SK-N-SH treated with all-trans-retinoic acid at 6 μM for 48 hours (cell line): ENCODE results near the gene ANKRD17.

Source experiments
- ATAC-seq: fragments of 200-7000 bp; cut with Tn5 transposase; 3 replicates; pipeline ENCODE4 v1.9.1; 2020; ENCODE audit warnings: mild to moderate bottlenecking, moderate library complexity
- ARNTL ChIP-seq: fragments of 450-650 bp; formaldehyde crosslinking; IDR thresholded peaks from 2 replicates; pipeline ENCODE4 v1.5.0; 2020; ENCODE audit warnings: low read depth, mild to moderate bottlenecking, moderate library complexity, borderline replicate concordance
- BACH2 ChIP-seq: fragments of 250-450 bp; sonication (Bioruptor Pico); IDR thresholded peaks from 2 replicates; pipeline ENCODE4 v1.9.0; 2021; ENCODE audit warnings: mild to moderate bottlenecking, borderline replicate concordance
- CSDC2 ChIP-seq: fragments of 250-450 bp; sonication (Bioruptor Pico); IDR thresholded peaks from 2 replicates; pipeline ENCODE4 v1.5.0; 2020; ENCODE audit warnings: mild to moderate bottlenecking, moderate library complexity
- ESRRG ChIP-seq: fragments of 250-450 bp; sonication (Bioruptor Pico); IDR thresholded peaks from 2 replicates; pipeline ENCODE4 v1.6.1; 2021; ENCODE audit warnings: mild to moderate bottlenecking
- GLIS3 ChIP-seq: fragments of 250-450 bp; sonication (Bioruptor Pico); IDR thresholded peaks from 2 replicates; pipeline ENCODE4 v1.5.0; 2020; ENCODE audit warnings: mild to moderate bottlenecking, moderate library complexity
- ISL1 ChIP-seq: fragments of 250-450 bp; sonication (Bioruptor Pico); IDR thresholded peaks from 2 replicates; pipeline ENCODE4 v2.1.2; 2022; ENCODE audit warnings: mild to moderate bottlenecking, moderate library complexity
- OSR1 ChIP-seq: fragments of 250-450 bp; sonication (Bioruptor Pico); IDR thresholded peaks from 2 replicates; pipeline ENCODE4 v1.8.0; 2022; ENCODE audit warnings: moderate library complexity, mild to moderate bottlenecking, inconsistent platforms
- PPARA ChIP-seq: fragments of 250-450 bp; sonication (Bioruptor Pico); IDR thresholded peaks from 2 replicates; pipeline ENCODE4 v1.5.0; 2020; ENCODE audit warnings: mild to moderate bottlenecking, borderline replicate concordance
- SNAI2 ChIP-seq: fragments of 250-450 bp; sonication (Bioruptor Pico); IDR thresholded peaks from 2 replicates; pipeline ENCODE4 v1.5.0; 2020; ENCODE audit warnings: mild to moderate bottlenecking, moderate library complexity
- TCF4 ChIP-seq: fragments of 250-450 bp; sonication (Bioruptor Pico); IDR thresholded peaks from 2 replicates; pipeline ENCODE4 v1.8.0; 2021; ENCODE audit warnings: mild to moderate bottlenecking, moderate library complexity, borderline replicate concordance
- TOX ChIP-seq: fragments of 250-450 bp; sonication (Bioruptor Pico); IDR thresholded peaks from 2 replicates; pipeline ENCODE4 v1.8.0; 2021; ENCODE audit warnings: mild to moderate bottlenecking, moderate library complexity, borderline replicate concordance
- ZC3H10 ChIP-seq: fragments of 250-450 bp; sonication (Bioruptor Pico); IDR thresholded peaks from 2 replicates; pipeline ENCODE4 v1.5.1; 2021; ENCODE audit warnings: mild to moderate bottlenecking, moderate library complexity
- ZFP3 ChIP-seq: fragments of 250-450 bp; sonication (Bioruptor Pico); IDR thresholded peaks from 2 replicates; pipeline ENCODE4 v1.5.0; 2020; ENCODE audit warnings: mild to moderate bottlenecking, moderate library complexity
- ZFP30 ChIP-seq: fragments of 450-650 bp; formaldehyde crosslinking; IDR thresholded peaks from 2 replicates; pipeline ENCODE4 v1.5.0; 2022; ENCODE audit warnings: mild to moderate bottlenecking, moderate library complexity
- ZNF565 ChIP-seq: fragments of 450-650 bp; formaldehyde crosslinking; conservative IDR thresholded peaks from 2 replicates; pipeline ENCODE4 v1.5.0; 2020; ENCODE audit warnings: low read depth, mild to moderate bottlenecking, moderate library complexity
- ZNF70 ChIP-seq: fragments of 450-650 bp; formaldehyde crosslinking; IDR thresholded peaks from 2 replicates; pipeline ENCODE4 v1.5.0; 2020; ENCODE audit warnings: mild to moderate bottlenecking, moderate library complexity
- TF ChIP-seq, protein P1 (sequence below): fragments of 250-450 bp; sonication (Bioruptor Pico); IDR thresholded peaks from 2 replicates; pipeline ENCODE4 v1.5.1; 2020; ENCODE audit warnings: low read depth, mild to moderate bottlenecking, moderate library complexity
- TF ChIP-seq, protein P2 (sequence below): fragments of 250-450 bp; sonication (Bioruptor Pico); IDR thresholded peaks from 2 replicates; pipeline ENCODE4 v1.5.1; 2021; ENCODE audit warnings: mild to moderate bottlenecking, moderate library complexity
- TF ChIP-seq, protein P3 (sequence below): fragments of 250-450 bp; sonication (Bioruptor Pico); IDR thresholded peaks from 2 replicates; pipeline ENCODE4 v1.8.0; 2020; ENCODE audit warnings: mild to moderate bottlenecking, moderate library complexity, borderline replicate concordance

Gene ANKRD17

DNA sequence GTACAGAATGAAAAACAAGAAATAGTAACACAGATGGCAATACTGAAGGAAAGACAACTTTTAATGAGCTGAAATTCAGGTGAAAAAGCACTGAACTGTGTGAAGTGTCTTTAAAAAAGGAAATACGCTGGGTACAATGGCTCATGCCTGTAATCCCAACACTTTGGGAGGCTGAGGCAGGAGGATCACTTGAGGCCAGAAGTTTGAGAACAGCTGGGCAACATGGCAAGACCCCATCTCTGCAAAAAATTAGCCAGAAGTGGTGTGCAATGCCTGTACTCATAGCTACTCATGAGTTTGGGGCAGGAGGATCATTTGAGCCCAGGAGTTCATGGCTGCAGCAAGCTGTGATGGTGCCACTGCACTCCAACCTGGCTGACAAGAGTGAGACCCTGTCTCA is 129.3 kb downstream of the ANKRD17 start:
- ATAC-seq: no peak
- TF ChIP-seq CSDC2 (CRISPR knock-in tag): no peak
- no peak for TF ChIP-seq ISL1 (CRISPR knock-in tag)
- TF ChIP-seq OSR1: no peak
- TF ChIP-seq ESRRG (CRISPR knock-in tag): no peak
- no peak for TF ChIP-seq BACH2 (CRISPR knock-in tag)
- TF ChIP-seq ARNTL (CRISPR knock-in tag): no peak
- TF ChIP-seq PPARA (CRISPR knock-in tag): no peak
- TF ChIP-seq SNAI2 (CRISPR knock-in tag): no peak
- TF ChIP-seq, all 23 proteins: peak for 0

DNA sequence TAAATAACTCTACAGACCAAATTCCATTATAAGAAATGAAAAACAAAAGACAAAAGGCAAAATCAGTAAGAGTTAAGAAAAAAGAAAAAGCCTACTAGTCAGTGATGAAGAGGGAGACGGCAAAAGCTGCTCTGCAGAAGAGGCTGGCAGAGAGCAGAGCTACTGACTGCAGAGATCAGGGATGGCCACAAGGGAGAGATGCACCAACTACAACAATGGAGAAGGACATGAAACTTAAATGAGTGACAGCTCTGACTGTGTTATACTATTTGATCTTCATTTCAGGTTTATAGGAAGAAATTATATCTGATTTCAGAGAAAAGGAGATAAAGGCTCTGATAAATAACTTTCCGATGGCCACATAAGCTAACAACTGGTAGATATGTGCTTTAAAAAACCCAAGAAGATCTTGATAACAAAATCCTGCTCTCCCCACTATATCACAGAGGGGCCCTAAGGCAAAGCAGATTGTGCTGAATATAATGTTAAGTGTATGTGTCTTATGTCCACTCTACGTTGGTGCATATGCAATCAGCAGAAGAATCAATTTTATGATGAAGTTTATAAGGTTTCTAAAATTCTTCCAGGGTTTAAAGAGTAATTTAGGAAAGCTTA is 130.7 kb downstream of the ANKRD17 start:
- peak; percentile 90 for ATAC-seq
- TF ChIP-seq ISL1 (CRISPR knock-in tag): no peak
- TF ChIP-seq ZNF70: no peak

DNA sequence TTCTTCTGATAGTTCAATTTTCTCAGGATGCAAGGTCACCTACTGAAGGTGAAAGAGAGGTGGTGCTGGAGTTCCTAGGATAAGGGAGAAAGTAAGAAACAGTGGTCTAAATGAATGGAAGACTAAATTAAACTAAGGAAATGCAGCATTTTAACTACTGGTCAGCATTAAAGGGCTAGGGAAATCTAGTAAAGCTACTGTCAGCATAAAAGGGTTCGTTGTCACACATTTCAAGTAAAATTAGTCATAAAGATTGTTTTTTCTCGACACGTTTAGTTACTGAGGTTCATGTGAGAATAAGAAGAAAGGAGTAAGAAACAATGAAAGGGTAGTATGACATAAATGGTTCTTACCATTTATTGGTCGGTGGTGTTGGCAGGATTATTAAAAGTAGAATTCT is 149.1 kb downstream of the ANKRD17 start:
- no peak for TF ChIP-seq ZFP3 (CRISPR knock-in tag)
- no peak for TF ChIP-seq ARNTL (CRISPR knock-in tag)
- TF ChIP-seq PPARA (CRISPR knock-in tag): no peak
- TF ChIP-seq TCF4 (CRISPR knock-in tag): no peak
- no peak for TF ChIP-seq ZNF70
- no peak for TF ChIP-seq CSDC2 (CRISPR knock-in tag)
- no peak for TF ChIP-seq BACH2 (CRISPR knock-in tag)
- TF ChIP-seq GLIS3: no peak
- no peak for TF ChIP-seq ISL1 (CRISPR knock-in tag)
- TF ChIP-seq, protein P1, sequence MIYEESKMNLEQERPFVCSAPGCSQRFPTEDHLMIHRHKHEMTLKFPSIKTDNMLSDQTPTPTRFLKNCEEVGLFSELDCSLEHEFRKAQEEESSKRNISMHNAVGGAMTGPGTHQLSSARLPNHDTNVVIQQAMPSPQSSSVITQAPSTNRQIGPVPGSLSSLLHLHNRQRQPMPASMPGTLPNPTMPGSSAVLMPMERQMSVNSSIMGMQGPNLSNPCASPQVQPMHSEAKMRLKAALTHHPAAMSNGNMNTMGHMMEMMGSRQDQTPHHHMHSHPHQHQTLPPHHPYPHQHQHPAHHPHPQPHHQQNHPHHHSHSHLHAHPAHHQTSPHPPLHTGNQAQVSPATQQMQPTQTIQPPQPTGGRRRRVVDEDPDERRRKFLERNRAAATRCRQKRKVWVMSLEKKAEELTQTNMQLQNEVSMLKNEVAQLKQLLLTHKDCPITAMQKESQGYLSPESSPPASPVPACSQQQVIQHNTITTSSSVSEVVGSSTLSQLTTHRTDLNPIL (CRISPR knock-in tag): no peak
- no peak for TF ChIP-seq ZFP30 (CRISPR knock-in tag)
- TF ChIP-seq ZC3H10 (CRISPR knock-in tag): no peak
- no peak for TF ChIP-seq SNAI2 (CRISPR knock-in tag)
- no peak for TF ChIP-seq OSR1
- TF ChIP-seq TOX (CRISPR knock-in tag): no peak
- no peak for TF ChIP-seq ZNF565 (CRISPR knock-in tag)
- TF ChIP-seq, protein P2, sequence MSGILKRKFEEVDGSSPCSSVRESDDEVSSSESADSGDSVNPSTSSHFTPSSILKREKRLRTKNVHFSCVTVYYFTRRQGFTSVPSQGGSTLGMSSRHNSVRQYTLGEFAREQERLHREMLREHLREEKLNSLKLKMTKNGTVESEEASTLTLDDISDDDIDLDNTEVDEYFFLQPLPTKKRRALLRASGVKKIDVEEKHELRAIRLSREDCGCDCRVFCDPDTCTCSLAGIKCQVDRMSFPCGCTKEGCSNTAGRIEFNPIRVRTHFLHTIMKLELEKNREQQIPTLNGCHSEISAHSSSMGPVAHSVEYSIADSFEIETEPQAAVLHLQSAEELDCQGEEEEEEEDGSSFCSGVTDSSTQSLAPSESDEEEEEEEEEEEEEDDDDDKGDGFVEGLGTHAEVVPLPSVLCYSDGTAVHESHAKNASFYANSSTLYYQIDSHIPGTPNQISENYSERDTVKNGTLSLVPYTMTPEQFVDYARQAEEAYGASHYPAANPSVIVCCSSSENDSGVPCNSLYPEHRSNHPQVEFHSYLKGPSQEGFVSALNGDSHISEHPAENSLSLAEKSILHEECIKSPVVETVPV: no peak
- TF ChIP-seq, protein P3, sequence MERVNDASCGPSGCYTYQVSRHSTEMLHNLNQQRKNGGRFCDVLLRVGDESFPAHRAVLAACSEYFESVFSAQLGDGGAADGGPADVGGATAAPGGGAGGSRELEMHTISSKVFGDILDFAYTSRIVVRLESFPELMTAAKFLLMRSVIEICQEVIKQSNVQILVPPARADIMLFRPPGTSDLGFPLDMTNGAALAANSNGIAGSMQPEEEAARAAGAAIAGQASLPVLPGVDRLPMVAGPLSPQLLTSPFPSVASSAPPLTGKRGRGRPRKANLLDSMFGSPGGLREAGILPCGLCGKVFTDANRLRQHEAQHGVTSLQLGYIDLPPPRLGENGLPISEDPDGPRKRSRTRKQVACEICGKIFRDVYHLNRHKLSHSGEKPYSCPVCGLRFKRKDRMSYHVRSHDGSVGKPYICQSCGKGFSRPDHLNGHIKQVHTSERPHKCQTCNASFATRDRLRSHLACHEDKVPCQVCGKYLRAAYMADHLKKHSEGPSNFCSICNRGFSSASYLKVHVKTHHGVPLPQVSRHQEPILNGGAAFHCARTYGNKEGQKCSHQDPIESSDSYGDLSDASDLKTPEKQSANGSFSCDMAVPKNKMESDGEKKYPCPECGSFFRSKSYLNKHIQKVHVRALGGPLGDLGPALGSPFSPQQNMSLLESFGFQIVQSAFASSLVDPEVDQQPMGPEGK (CRISPR knock-in tag): no peak
- TF ChIP-seq ESRRG (CRISPR knock-in tag): no peak
- TF ChIP-seq, all 23 proteins: peak for 0
- ATAC-seq: no peak

DNA sequence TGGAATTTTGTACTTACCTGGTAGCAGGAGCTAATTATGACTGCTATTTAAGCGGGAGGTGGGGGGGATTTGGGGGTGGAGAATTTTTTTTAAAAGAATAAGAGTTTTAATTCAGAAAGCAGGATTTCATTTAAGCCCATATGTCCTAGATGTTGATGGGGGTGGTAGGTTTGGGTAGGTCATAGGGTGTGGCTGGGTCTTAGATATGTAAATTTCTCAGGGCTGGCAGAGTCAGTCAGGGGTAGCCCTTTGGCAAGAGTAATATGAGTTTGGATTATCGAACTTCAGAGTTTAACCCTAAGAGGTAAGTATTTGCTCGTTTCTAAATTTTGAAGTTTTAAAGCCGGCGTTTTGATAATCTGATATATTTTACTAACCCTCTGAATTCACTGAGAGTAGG is 153.9 kb downstream of the ANKRD17 start:
- TF ChIP-seq SNAI2 (CRISPR knock-in tag) (no peak), BACH2 (CRISPR knock-in tag) (no peak), ZFP30 (CRISPR knock-in tag) (no peak), ISL1 (CRISPR knock-in tag) (no peak), ZNF565 (CRISPR knock-in tag) (no peak), ZNF70 (no peak), TCF4 (CRISPR knock-in tag) (no peak), CSDC2 (CRISPR knock-in tag) (no peak), GLIS3 (no peak), ZC3H10 (CRISPR knock-in tag) (no peak)
- TF ChIP-seq, protein P1 (CRISPR knock-in tag): no peak
- TF ChIP-seq, protein P3 (CRISPR knock-in tag): no peak
- no peak for ATAC-seq
